Skeletal muscle satellite cell (primary cell): Measurements from ENCODE around the gene UNC80.

Source experiments
- H3K27me3 ChIP-seq: 2 replicates; pipeline ENCODE4 v1.7.0; 2013; ENCODE audit warnings: low read length; ENCODE audit not compliant: control insufficient read depth, insufficient read depth
- H3K36me3 ChIP-seq: 2 replicates; pipeline ENCODE4 v1.7.0; 2013; ENCODE audit warnings: mild to moderate bottlenecking, control low read depth, low read length; ENCODE audit not compliant: insufficient read depth
- H3K4me1 ChIP-seq: 2 replicates; pipeline ENCODE4 v1.7.0; 2013; ENCODE audit warnings: low read length; ENCODE audit not compliant: control insufficient read depth, insufficient read depth
- H3K4me2 ChIP-seq: 2 replicates; pipeline ENCODE4 v1.7.0; 2013; ENCODE audit warnings: mild to moderate bottlenecking, low read length
- H3K4me3 ChIP-seq: 2 replicates; pipeline ENCODE4 v1.7.0; 2013; ENCODE audit warnings: low read length
- H3K9ac ChIP-seq: 2 replicates; pipeline ENCODE4 v1.7.0; 2013; ENCODE audit warnings: mild to moderate bottlenecking, low read depth, low read length, moderate library complexity
- H3K9me3 ChIP-seq: replicated peaks from 2 replicates; pipeline ENCODE4 v1.7.0; 2013; ENCODE audit warnings: mild to moderate bottlenecking, control low read depth, low read length

Gene UNC80

GRCh38 chr2:209808521-209808920 lies 36.9 kb downstream of the UNC80 start:
- Histone ChIP-seq H3K9me3 (no peaks in the 10 kb centered on the region), H3K27me3 (no peaks in the 10 kb centered on the region), H3K4me3 (no peak overlapping the region), H3K4me1 (no peaks in the 10 kb centered on the region), H3K36me3 (no peaks in the 10 kb centered on the region), H3K9ac (no peak overlapping the region), H3K4me2 (no peak overlapping the region)

DNA sequence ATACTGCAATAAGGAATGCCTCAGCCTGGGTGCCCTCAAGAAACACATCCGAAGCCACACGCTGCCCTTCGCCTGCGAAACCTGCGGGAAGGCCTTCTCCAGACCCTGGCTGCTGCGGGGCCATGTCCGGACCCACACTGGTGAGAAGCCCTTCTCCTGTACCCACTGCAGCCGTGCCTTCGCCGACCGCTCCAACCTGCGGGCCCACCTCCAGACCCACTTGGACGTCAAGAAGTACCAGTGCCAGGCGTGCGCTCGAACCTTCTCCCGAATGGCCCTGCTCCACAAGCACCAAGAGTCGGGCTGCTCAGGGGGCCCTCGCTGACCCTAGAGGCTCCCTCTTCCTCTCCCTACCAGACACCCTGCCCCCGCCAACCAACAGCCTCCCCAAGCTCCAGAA lies 37.6 kb downstream of the UNC80 start:
- no peaks in the 10 kb centered on the region for H3K36me3 ChIP-seq
- no peak overlapping the region for H3K9ac ChIP-seq
- H3K4me1 ChIP-seq, result no peaks in the 10 kb centered on the region
- H3K9me3 ChIP-seq, result no peaks in the 10 kb centered on the region
- no peak overlapping the region for H3K4me3 ChIP-seq
- H3K4me2 ChIP-seq, result no peak overlapping the region
- no peaks in the 10 kb centered on the region for H3K27me3 ChIP-seq

DNA sequence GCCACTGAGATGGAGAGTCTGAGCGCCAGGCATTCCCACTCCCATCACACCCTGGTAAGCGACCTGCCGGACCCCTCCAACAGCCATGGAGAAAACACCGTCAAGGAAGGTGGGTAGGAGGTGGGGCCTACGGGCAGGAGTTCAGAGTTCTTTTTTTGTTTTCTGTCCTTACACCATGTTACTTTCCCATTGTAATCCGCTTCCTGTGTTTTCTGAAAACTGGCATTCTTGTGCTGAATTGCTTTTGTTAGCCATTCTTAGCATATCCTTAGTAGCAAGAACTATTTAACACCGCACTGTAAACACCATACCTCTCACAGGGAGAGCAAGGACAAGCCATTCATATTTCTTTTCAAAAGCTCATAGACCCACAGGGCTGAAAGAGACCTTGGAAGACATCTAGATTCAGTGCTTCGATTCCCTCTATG lies 46.2 kb downstream of the UNC80 start:
- Histone ChIP-seq H3K4me2 (no peak overlapping the region), H3K4me3 (no peak overlapping the region), H3K4me1 (no peaks in the 10 kb centered on the region), H3K27me3 (no peaks in the 10 kb centered on the region), H3K9me3 (no peaks in the 10 kb centered on the region), H3K36me3 (no peaks in the 10 kb centered on the region), H3K9ac (no peak overlapping the region)

DNA sequence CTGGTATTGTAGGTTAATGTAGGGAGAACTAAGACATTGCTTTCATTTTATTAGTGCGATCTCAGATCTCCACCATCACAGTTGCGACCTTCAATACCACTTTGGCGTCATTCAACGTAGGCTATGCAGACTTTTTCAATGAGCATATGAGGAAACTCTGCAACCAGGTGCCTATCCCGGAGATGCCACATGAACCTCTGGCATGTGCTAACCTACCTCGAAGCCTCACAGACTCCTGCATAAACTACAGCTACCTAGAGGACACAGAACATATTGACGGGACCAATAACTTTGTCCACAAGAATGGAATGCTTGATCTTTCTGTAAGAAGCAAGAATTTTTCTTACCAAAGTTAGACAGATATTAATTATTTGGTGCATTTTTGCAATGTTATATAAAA lies 47.3 kb downstream of the UNC80 start:
- H3K4me2 ChIP-seq, result no peak overlapping the region
- H3K4me3 ChIP-seq, result no peak overlapping the region
- H3K4me1 ChIP-seq, result no peaks in the 10 kb centered on the region
- no peak overlapping the region for H3K9ac ChIP-seq
- H3K36me3 ChIP-seq, result no peaks in the 10 kb centered on the region
- H3K27me3 ChIP-seq, result no peaks in the 10 kb centered on the region
- no peaks in the 10 kb centered on the region for H3K9me3 ChIP-seq

DNA sequence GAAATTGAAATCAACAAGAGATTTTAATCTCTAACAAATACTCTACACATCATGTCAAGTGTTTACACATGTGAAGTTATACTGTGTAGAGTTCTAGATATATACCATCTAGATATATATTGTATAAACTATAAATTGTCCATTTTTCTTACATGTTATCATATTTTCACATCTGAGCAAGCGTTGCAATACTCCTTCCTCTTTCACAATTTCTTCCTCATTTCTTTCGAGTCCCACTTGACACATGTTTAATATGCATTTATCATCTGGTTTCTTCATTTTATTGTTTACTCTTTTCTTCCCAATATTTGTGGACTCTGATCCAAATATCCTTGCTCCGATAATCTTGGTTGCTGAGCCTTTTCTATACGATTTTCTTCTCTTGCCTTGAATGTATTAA lies 50.2 kb downstream of the UNC80 start:
- Histone ChIP-seq H3K9ac (no peak overlapping the region), H3K4me3 (no peak overlapping the region), H3K27me3 (no peaks in the 10 kb centered on the region), H3K9me3 (no peaks in the 10 kb centered on the region), H3K4me1 (no peaks in the 10 kb centered on the region), H3K36me3 (no peaks in the 10 kb centered on the region), H3K4me2 (no peak overlapping the region)

DNA sequence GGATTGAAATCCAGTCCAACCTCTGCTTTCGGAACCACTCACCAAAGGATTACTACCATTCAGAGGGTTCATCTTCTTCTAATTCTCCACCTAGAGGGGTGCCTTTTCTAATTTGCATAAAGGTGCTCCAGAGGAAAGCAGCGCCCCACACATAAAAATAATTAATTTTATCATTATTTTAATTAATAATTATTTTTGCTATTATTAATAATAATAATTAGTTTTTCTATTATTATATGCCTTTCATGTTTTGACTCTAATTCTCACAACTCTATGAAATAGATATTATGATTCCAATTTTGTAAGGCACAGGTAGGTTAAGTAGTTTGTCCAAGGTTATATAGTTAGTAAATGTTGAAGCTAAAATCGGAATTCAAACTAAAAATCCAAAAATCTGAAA lies 51.9 kb downstream of the UNC80 start:
- H3K9me3 ChIP-seq, result no peaks in the 10 kb centered on the region
- H3K27me3 ChIP-seq, result no peaks in the 10 kb centered on the region
- H3K9ac ChIP-seq, result no peak overlapping the region
- H3K36me3 ChIP-seq, result no peaks in the 10 kb centered on the region
- no peak overlapping the region for H3K4me3 ChIP-seq
- H3K4me1 ChIP-seq, result no peaks in the 10 kb centered on the region
- H3K4me2 ChIP-seq, result no peak overlapping the region

DNA sequence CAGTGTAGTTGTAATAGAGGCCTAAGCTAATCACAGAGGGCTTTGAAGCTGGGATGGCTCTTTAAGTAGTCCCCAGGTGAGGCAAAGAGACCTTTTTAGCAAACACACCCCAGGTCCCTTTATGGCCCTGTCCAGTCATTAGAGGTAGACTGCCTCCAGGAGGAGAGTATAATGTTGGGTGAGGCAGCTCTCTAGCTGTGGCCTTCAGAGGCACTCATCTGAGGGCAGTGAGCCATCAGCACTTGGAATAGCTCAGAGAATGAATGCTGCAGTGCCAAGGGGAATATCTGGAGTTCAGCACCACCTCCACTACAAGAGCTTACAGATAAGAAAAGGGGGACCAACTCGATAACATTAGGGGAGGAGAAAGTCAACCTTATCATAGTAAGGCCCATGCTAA lies 52.8 kb downstream of the UNC80 start:
- H3K9me3 ChIP-seq, result no peaks in the 10 kb centered on the region
- no peak overlapping the region for H3K4me3 ChIP-seq
- no peaks in the 10 kb centered on the region for H3K36me3 ChIP-seq

DNA sequence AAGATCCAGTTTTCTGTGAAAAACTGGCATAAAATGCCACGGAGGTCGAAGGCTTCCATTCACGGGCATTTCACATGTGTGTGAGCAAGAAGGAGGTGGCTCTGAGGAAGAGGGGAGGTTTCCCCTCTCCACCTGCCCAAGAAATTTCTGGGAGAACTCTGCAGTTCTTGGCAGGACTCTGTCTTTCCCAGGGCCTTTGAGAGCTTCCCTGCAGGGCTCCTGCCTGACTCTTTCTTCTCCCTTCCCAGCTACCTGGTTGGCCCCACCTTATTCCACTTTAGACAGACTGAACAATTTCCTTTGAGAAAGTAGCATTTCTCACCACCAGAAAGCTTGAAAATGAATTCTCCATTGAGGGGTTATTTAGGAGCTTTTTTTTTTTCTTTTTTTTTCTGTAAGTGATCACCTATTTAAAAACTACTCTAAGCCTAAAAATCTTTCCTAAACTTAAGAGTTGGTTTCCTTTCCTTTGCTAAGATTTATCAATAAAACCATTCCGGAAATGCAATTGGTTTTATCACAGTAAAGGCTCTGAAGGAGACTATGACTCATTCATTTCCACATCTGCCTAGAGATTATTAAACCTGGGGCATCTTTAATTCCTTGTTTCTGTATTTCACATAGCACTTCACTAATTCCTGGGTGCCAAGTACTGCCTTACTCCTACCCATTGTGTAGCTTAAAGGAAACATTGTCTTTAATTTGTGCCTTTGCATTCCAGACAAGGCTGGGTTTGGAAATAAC lies 59.3 kb downstream of the UNC80 start:
- Histone ChIP-seq H3K27me3 (no peaks in the 10 kb centered on the region), H3K4me1 (no peaks in the 10 kb centered on the region), H3K4me3 (no peak overlapping the region), H3K9ac (no peak overlapping the region), H3K4me2 (no peak overlapping the region), H3K9me3 (no peaks in the 10 kb centered on the region), H3K36me3 (no peaks in the 10 kb centered on the region)

More for the DNA sequence above, 52.8 kb downstream of the UNC80 start:
- Histone ChIP-seq H3K9ac (no peak overlapping the region), H3K4me2 (no peak overlapping the region), H3K4me1 (no peaks in the 10 kb centered on the region), H3K27me3 (no peaks in the 10 kb centered on the region)

GRCh38 chr2:209834767-209835166 lies 63.1 kb downstream of the UNC80 start:
- Histone ChIP-seq H3K27me3 (no peaks in the 10 kb centered on the region), H3K4me1 (no peaks in the 10 kb centered on the region), H3K9ac (no peak overlapping the region), H3K4me3 (no peak overlapping the region), H3K9me3 (no peaks in the 10 kb centered on the region), H3K4me2 (no peak overlapping the region), H3K36me3 (no peaks in the 10 kb centered on the region)

DNA sequence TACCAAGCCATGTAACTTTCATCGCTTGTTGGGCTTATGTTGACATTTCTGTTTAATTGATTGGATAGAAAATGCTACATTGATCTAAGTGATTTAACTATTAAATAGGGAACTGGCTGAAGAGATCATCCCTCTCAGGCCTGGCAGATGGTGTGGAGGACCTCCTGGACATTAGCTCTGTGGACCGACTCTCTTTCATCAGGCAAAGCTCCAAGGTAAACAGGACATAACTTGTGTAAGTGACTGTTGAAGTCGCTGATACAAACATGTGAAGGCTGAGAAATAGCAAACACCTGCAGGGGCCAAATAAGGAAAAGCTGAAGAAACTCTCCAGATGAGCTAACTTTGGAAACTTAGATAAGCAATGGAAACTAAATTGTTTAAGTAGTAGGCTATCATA lies 68.8 kb downstream of the UNC80 start:
- H3K27me3 ChIP-seq, result no peaks in the 10 kb centered on the region
- no peak overlapping the region for H3K9ac ChIP-seq
- no peaks in the 10 kb centered on the region for H3K4me1 ChIP-seq
- H3K4me3 ChIP-seq, result no peak overlapping the region
- no peaks in the 10 kb centered on the region for H3K9me3 ChIP-seq
- no peak overlapping the region for H3K4me2 ChIP-seq
- no peaks in the 10 kb centered on the region for H3K36me3 ChIP-seq

DNA sequence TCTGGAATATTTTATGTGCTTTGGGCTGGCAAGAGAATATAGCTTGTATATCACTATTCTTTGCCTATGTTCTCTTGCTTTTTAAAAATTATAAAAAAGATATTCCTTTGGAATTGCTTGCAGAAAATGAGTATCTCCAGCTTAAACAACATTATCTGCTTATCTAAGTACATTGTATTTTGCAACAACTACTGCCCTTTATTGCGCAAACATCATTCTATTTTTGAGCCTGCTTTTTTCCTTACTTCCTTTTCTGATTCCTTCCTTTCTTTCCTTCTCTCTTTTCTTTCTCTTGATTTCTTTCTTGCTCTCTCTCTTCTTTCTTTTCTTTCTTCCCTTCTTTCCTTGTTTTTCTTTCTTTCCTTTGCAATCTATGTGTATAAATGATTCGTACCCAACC lies 74.0 kb downstream of the UNC80 start:
- H3K36me3 ChIP-seq, result no peaks in the 10 kb centered on the region
- H3K4me3 ChIP-seq, result no peak overlapping the region
- H3K4me1 ChIP-seq, result no peaks in the 10 kb centered on the region
- H3K9me3 ChIP-seq, result no peaks in the 10 kb centered on the region
- H3K9ac ChIP-seq, result no peak overlapping the region
- no peaks in the 10 kb centered on the region for H3K27me3 ChIP-seq
- no peak overlapping the region for H3K4me2 ChIP-seq

GRCh38 chr2:209864716-209865295 lies 93.2 kb downstream of the UNC80 start:
- Histone ChIP-seq H3K9me3 (no peaks in the 10 kb centered on the region), H3K4me3 (no peak overlapping the region), H3K27me3 (no peaks in the 10 kb centered on the region), H3K4me1 (no peaks in the 10 kb centered on the region), H3K9ac (no peak overlapping the region), H3K4me2 (no peak overlapping the region), H3K36me3 (no peaks in the 10 kb centered on the region)
